ENCODE data around the gene CA12.

The CA12 gene

GRCh38 chr15:63385911-63386531, 4.4 kb upstream of the CA12 start:
- Histone ChIP-seq H3K4me3 (ENCODE audit: low read length, poor library complexity, severe bottlenecking) (no peak overlapping the region), H3K27me3 (ENCODE audit: insufficient read depth, low read length, poor library complexity, severe bottlenecking) (no peaks in the 10 kb centered on the region), H3F3A (ENCODE audit: low read depth) (no peaks in the 10 kb centered on the region), H3K4me2 (ENCODE audit: low read depth, low read length, poor library complexity, severe bottlenecking) (no peak overlapping the region), H3K36me3 (ENCODE audit: insufficient read depth, low read length) (no peaks in the 10 kb centered on the region), H3K9ac (ENCODE audit: low read depth, low read length, poor library complexity, severe bottlenecking) (no peak overlapping the region), H3K79me2 (ENCODE audit: insufficient read depth, low read length) (no peaks in the 10 kb centered on the region), H4K20me1 (ENCODE audit: insufficient read depth, low read length, poor library complexity, severe bottlenecking) (no peaks in the 10 kb centered on the region), H3K4me1 (ENCODE audit: insufficient read depth, low read length, poor library complexity, severe bottlenecking) (no peaks in the 10 kb centered on the region), H3K9me2 (replicated peaks; ENCODE audit: low read depth, low read length) (no peaks in the 10 kb centered on the region), H2AFZ (ENCODE audit: low read length) (no peak overlapping the region), H3K9me3 (ENCODE audit: insufficient read depth, low read depth, low read length) (no peaks in the 10 kb centered on the region)
- no peak for TF ChIP-seq CTCF (conservative IDR thresholded peaks at IDR 0.05; ENCODE audit: low read length)
- no peak for TF ChIP-seq EZH2phosphoT487 (IDR thresholded peaks at IDR 0.05; ENCODE audit: borderline replicate concordance)

- Histone ChIP-seq H3F3A (ENCODE audit: low read depth) (no peaks in the 10 kb centered on the region), H3K27me3 (ENCODE audit: insufficient read depth, low read length, poor library complexity, severe bottlenecking) (no peaks in the 10 kb centered on the region), H3K4me1 (ENCODE audit: insufficient read depth, low read length, poor library complexity, severe bottlenecking) (no peaks in the 10 kb centered on the region), H3K9me2 (replicated peaks; ENCODE audit: low read depth, low read length) (no peaks in the 10 kb centered on the region), H3K79me2 (ENCODE audit: insufficient read depth, low read length) (no peaks in the 10 kb centered on the region), H3K4me3 (ENCODE audit: low read length, poor library complexity, severe bottlenecking) (no peak overlapping the region), H3K9ac (ENCODE audit: low read depth, low read length, poor library complexity, severe bottlenecking) (no peak overlapping the region), H3K36me3 (ENCODE audit: insufficient read depth, low read length) (no peaks in the 10 kb centered on the region), H2AFZ (ENCODE audit: low read length) (no peak overlapping the region), H4K20me1 (ENCODE audit: insufficient read depth, low read length, poor library complexity, severe bottlenecking) (no peaks in the 10 kb centered on the region), H3K4me2 (ENCODE audit: low read depth, low read length, poor library complexity, severe bottlenecking) (no peak overlapping the region), H3K9me3 (ENCODE audit: insufficient read depth, low read depth, low read length) (no peaks in the 10 kb centered on the region)
- TF ChIP-seq EZH2phosphoT487 (IDR thresholded peaks at IDR 0.05; ENCODE audit: borderline replicate concordance) (no peak), CTCF (conservative IDR thresholded peaks at IDR 0.05; ENCODE audit: low read length) (no peak)
Measured at GRCh38 chr15:63384906-63385305, 3.3 kb upstream of the CA12 start.

GRCh38 chr15:63382966-63383710, 1.5 kb upstream of the CA12 start:
- no peaks in the 10 kb centered on the region for H3K79me2 ChIP-seq (ENCODE audit: insufficient read depth, low read length)
- H3K4me1 ChIP-seq (ENCODE audit: insufficient read depth, low read length, poor library complexity, severe bottlenecking), result no peaks in the 10 kb centered on the region
- no peaks in the 10 kb centered on the region for H3K9me3 ChIP-seq (ENCODE audit: insufficient read depth, low read depth, low read length)
- no peaks in the 10 kb centered on the region for H3K36me3 ChIP-seq (ENCODE audit: insufficient read depth, low read length)
- no peaks in the 10 kb centered on the region for H3F3A ChIP-seq (ENCODE audit: low read depth)
- no peak overlapping the region for H3K9ac ChIP-seq (ENCODE audit: low read depth, low read length, poor library complexity, severe bottlenecking)
- TF ChIP-seq EZH2phosphoT487 (IDR thresholded peaks at IDR 0.05; ENCODE audit: borderline replicate concordance) (no peak), CTCF (conservative IDR thresholded peaks at IDR 0.05; ENCODE audit: low read length) (no peak)
- H2AFZ ChIP-seq (ENCODE audit: low read length), result no peak overlapping the region
- no peaks in the 10 kb centered on the region for H3K9me2 ChIP-seq (replicated peaks; ENCODE audit: low read depth, low read length)
- no peak overlapping the region for H3K4me3 ChIP-seq (ENCODE audit: low read length, poor library complexity, severe bottlenecking)
- H4K20me1 ChIP-seq (ENCODE audit: insufficient read depth, low read length, poor library complexity, severe bottlenecking), result no peaks in the 10 kb centered on the region
- no peak overlapping the region for H3K4me2 ChIP-seq (ENCODE audit: low read depth, low read length, poor library complexity, severe bottlenecking)
- H3K27me3 ChIP-seq (ENCODE audit: insufficient read depth, low read length, poor library complexity, severe bottlenecking), result no peaks in the 10 kb centered on the region
